HG02870 (cell line): ENCODE results near the gene TXNIP.
A peak's percentile ranks its signal among the peaks of the same experiment; 100 is the strongest.

ENCODE experiments used
- ATAC-seq: cut with Tn5 transposase; IDR thresholded peaks from one replicate; pipeline ENCODE4 v1.9.1; 2021; ENCODE audit warnings: mild to moderate bottlenecking, moderate library complexity; ENCODE audit not compliant: unreplicated experiment

TXNIP gene

GRCh38 chr1:145964328-145965118, 31.9 kb downstream of the TXNIP start, which contains the start of the genes ANKRD34A and POLR3GL:
ANKRD34A (minus strand) TSS chr1:145964575; CDS start chr1:145961759, 2,816 bp downstream.
POLR3GL (plus strand) TSS chr1:145964690; CDS start chr1:145974866, 10,176 bp downstream.
- peak; percentile 90 for ATAC-seq

GRCh38 chr1:145963265-145964019, 32.9 kb downstream of the TXNIP start:
- no peak for ATAC-seq

GRCh38 chr1:145962157-145963102, 33.9 kb downstream of the TXNIP start:
- no peak for ATAC-seq

- ATAC-seq = no peak
Observed at GRCh38 chr1:145961425-145962156, 34.8 kb downstream of the TXNIP start.

GRCh38 chr1:145961109-145961424, 35.3 kb downstream of the TXNIP start:
- no peak for ATAC-seq

GRCh38 chr1:145960468-145961108, 35.8 kb downstream of the TXNIP start:
- ATAC-seq = no peak

- ATAC-seq = no peak
Observed at GRCh38 chr1:145959957-145960467, 36.4 kb downstream of the TXNIP start.

GRCh38 chr1:145959333-145959732, 37.0 kb downstream of the TXNIP start:
- ATAC-seq = no peak

- ATAC-seq = no peak
Observed at GRCh38 chr1:145958734-145959133, 37.6 kb downstream of the TXNIP start.

GRCh38 chr1:145957443-145958319, 38.7 kb downstream of the TXNIP start, which contains the start of gene LIX1L:
LIX1L (minus strand) TSS chr1:145958017; CDS start chr1:145957927, 90 bp downstream.
- ATAC-seq = peak; percentile 89

- no peak for ATAC-seq
Observed at GRCh38 chr1:145956781-145957442, 39.5 kb downstream of the TXNIP start.

- ATAC-seq = no peak
Observed at GRCh38 chr1:145956361-145956760, 40.0 kb downstream of the TXNIP start.

- ATAC-seq = no peak
Observed at GRCh38 chr1:145955436-145955835, 40.9 kb downstream of the TXNIP start.

GRCh38 chr1:145953861-145954260, 42.5 kb downstream of the TXNIP start:
- ATAC-seq = no peak

- no peak for ATAC-seq
Observed at GRCh38 chr1:145952903-145953302, 43.5 kb downstream of the TXNIP start.

GRCh38 chr1:145951526-145951925, 44.9 kb downstream of the TXNIP start:
- ATAC-seq = no peak

- no peak for ATAC-seq
Observed at GRCh38 chr1:145949219-145949618, 47.2 kb downstream of the TXNIP start.

GRCh38 chr1:145947551-145947950, 48.8 kb downstream of the TXNIP start:
- ATAC-seq = no peak
